Measurements from ENCODE around the gene GOLGA6L2.

The GOLGA6L2 gene

DNA sequence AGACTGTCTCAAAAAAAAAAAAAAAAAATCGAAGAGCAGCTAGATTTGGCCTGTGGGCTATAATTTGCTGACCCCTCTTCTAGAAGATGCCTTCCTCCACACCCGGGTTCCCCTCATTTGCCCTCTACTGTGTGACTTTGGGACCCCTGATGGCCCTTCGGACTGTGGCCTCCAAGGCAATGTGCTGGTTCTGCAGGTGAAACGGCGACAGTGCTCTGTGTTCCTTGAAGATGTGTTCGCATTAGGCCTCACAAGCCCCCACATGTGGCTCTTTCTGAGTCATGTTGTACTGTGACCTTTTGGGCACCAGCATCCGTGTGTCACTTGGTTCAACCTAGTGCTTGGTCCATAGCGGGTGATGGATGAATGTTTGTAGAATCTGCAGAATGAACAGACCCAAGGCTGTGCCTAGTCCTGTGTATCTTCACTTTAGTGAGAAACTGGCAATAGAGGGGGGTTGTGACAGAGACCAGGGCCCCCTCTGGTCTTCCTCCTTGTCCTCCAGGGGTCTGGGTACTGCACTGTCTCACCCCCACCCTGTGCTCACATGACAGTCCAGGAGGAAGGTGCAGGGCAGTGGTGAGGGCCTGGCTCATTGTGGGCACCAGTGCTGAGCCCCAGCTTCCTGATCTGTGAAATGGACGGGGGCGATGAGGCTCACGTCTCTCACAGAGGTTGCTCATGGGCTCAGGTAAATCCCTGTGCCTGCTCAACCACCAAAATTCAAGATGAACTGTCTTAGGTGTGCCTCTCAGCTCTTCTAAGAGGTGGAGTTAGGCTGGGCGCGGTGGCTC is 22.7 kb downstream of the GOLGA6L2 start:
- no peak for TF ChIP-seq EZH2 (IDR thresholded peaks at IDR 0.05; ENCODE audit: borderline replicate concordance, low read depth, low read length, severe bottlenecking)
- TF ChIP-seq, protein P1, sequence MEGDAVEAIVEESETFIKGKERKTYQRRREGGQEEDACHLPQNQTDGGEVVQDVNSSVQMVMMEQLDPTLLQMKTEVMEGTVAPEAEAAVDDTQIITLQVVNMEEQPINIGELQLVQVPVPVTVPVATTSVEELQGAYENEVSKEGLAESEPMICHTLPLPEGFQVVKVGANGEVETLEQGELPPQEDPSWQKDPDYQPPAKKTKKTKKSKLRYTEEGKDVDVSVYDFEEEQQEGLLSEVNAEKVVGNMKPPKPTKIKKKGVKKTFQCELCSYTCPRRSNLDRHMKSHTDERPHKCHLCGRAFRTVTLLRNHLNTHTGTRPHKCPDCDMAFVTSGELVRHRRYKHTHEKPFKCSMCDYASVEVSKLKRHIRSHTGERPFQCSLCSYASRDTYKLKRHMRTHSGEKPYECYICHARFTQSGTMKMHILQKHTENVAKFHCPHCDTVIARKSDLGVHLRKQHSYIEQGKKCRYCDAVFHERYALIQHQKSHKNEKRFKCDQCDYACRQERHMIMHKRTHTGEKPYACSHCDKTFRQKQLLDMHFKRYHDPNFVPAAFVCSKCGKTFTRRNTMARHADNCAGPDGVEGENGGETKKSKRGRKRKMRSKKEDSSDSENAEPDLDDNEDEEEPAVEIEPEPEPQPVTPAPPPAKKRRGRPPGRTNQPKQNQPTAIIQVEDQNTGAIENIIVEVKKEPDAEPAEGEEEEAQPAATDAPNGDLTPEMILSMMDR (IDR thresholded peaks at IDR 0.05; ENCODE audit: borderline replicate concordance, extremely low read depth, low read length, poor library complexity, severe bottlenecking), result no peak

DNA sequence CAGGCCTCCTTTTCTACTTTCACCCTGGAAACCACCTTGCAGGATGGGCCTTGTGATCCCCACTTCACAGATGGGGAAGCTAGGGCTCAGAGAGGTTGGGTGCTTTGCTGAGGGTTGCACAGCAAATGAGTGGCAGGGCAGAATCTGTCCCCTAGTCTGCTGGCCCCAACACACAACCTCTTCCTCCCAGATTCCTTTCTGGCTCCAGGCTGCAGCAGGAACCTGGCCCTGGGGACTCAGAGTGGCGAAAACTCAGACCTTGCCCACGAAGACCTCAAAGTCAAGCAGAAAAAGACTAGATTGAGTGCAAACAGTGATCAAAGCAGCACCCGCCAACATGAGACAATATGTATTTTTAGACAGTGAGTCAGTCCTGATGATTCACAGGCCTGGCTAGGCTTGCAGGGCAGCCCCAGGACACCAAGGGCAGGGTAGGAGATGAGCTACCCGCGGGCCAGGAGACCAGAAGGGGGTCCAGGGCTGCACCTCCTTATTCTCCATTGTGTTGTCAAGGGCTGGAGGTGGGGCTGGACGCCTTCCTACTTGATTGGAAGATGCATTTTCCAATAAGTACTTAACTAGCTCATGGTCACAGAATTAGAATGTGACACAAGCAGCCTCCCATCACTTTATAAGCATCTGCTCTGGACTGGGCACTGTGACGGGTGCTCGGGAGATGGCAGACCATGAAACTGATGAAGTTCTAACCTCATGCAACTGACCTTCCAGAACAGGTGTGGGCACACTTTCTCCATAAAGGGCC is 23.9 kb downstream of the GOLGA6L2 start:
- ATAC-seq (ENCODE audit: insufficient read depth, low read depth), result no peak
- H3K27me3 ChIP-seq (ENCODE audit: insufficient read depth, low read length, poor library complexity), result no peaks in the 10 kb centered on the region
- H3K4me1 ChIP-seq (ENCODE audit: insufficient read depth, low read length), result 0 out of 2 replicates have a peak, but pooled peaks cover 3% of the 10 kb centered on the region
- no peak overlapping the region for H3K4me2 ChIP-seq (ENCODE audit: insufficient read depth, low read length)
- H3K4me3 ChIP-seq (ENCODE audit: low read depth in 1 of 2, low read length in 2 of 2), result no peak overlapping the region
- H3K79me2 ChIP-seq (ENCODE audit: insufficient read depth, low read length), result no peaks in the 10 kb centered on the region
- H3K36me3 ChIP-seq (ENCODE audit: insufficient read depth, low read length), result no peaks in the 10 kb centered on the region
- no peaks in the 10 kb centered on the region for H3K9me3 ChIP-seq (ENCODE audit: insufficient read depth, low read length, severe bottlenecking)
- H4K20me1 ChIP-seq (ENCODE audit: insufficient read depth, low read length), result no peaks in the 10 kb centered on the region
- no peak overlapping the region for H2AFZ ChIP-seq (ENCODE audit: low read depth, low read length)
- DNase-seq, result no peak
- no peak overlapping the region for H3K27ac ChIP-seq (ENCODE audit: low read length)
- no peak overlapping the region for H3K9ac ChIP-seq (ENCODE audit: low read depth, low read length)
- TF ChIP-seq EZH2 (IDR thresholded peaks at IDR 0.05; ENCODE audit: borderline replicate concordance, low read depth, low read length, severe bottlenecking), result no peak
- TF ChIP-seq, protein P1 (IDR thresholded peaks at IDR 0.05; ENCODE audit: borderline replicate concordance, extremely low read depth, low read length, poor library complexity, severe bottlenecking), result no peak

More for the DNA sequence above, 22.7 kb downstream of the GOLGA6L2 start:
- ATAC-seq (ENCODE audit: insufficient read depth, low read depth) (no peak), DNase-seq (no peak)
- no peaks in the 10 kb centered on the region for H3K79me2 ChIP-seq (ENCODE audit: insufficient read depth, low read length)
- no peak overlapping the region for H3K27ac ChIP-seq (ENCODE audit: low read length)
- no peaks in the 10 kb centered on the region for H4K20me1 ChIP-seq (ENCODE audit: insufficient read depth, low read length)
- H3K27me3 ChIP-seq (ENCODE audit: insufficient read depth, low read length, poor library complexity), result no peaks in the 10 kb centered on the region
- H3K9me3 ChIP-seq (ENCODE audit: insufficient read depth, low read length, severe bottlenecking), result no peaks in the 10 kb centered on the region
- H3K4me1 ChIP-seq (ENCODE audit: insufficient read depth, low read length), result 0 out of 2 replicates have a peak, but pooled peaks cover 3% of the 10 kb centered on the region
- H3K4me3 ChIP-seq (ENCODE audit: low read depth in 1 of 2, low read length in 2 of 2), result no peak overlapping the region
- H3K9ac ChIP-seq (ENCODE audit: low read depth, low read length), result no peak overlapping the region
- H2AFZ ChIP-seq (ENCODE audit: low read depth, low read length), result no peak overlapping the region
- H3K4me2 ChIP-seq (ENCODE audit: insufficient read depth, low read length), result no peak overlapping the region
- H3K36me3 ChIP-seq (ENCODE audit: insufficient read depth, low read length), result no peaks in the 10 kb centered on the region

DNA sequence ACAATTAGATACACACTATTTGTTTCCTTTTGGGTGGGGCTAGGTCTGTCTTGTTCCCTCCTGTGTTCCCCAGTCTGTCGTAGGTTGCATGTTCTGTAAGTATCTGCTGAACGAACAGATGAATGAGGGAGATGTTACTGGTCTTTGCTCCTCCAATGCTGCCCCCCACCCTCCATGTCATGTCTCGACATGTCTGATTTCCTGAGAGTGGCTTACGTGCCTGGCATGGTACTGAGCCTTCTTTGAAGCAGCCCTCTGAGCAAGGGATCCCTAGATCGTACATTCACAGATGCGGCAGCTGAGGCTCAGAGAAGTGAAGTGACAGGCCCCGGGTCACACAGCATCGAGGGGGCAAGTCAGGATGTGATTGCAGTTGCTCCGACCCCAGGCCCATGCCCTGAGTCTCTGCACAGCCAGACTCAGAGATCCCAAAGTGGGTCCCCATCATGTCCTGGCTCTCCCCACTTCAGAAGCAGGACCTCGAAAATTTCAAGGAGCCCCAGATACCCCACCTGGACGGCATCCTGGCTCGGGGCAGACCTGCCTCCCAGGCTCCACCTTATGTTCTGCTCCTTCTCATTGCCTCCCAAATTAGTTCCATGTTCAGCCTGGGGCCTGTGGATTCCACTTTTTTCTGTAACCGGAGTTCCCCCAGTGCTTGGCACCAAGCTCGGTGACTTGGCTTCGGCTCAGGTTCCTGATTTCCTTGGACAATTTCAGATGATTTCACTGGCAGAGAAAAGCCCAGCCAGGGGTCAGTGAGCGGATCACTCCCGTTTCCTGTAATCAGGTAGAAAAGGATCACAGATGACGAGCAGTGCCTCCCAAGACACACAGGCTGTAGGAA is 24.7 kb downstream of the GOLGA6L2 start:
- Histone ChIP-seq H3K36me3 (ENCODE audit: insufficient read depth, low read length) (no peaks in the 10 kb centered on the region), H3K4me1 (ENCODE audit: insufficient read depth, low read length) (0 out of 2 replicates have a peak, but pooled peaks cover 3% of the 10 kb centered on the region), H3K4me3 (ENCODE audit: low read depth in 1 of 2, low read length in 2 of 2) (no peak overlapping the region), H4K20me1 (ENCODE audit: insufficient read depth, low read length) (no peaks in the 10 kb centered on the region), H3K9me3 (ENCODE audit: insufficient read depth, low read length, severe bottlenecking) (no peaks in the 10 kb centered on the region), H3K9ac (ENCODE audit: low read depth, low read length) (no peak overlapping the region), H2AFZ (ENCODE audit: low read depth, low read length) (no peak overlapping the region), H3K27me3 (ENCODE audit: insufficient read depth, low read length, poor library complexity) (no peaks in the 10 kb centered on the region), H3K4me2 (ENCODE audit: insufficient read depth, low read length) (no peak overlapping the region), H3K27ac (ENCODE audit: low read length) (no peak overlapping the region), H3K79me2 (ENCODE audit: insufficient read depth, low read length) (no peaks in the 10 kb centered on the region)
- TF ChIP-seq, protein P1 (IDR thresholded peaks at IDR 0.05; ENCODE audit: borderline replicate concordance, extremely low read depth, low read length, poor library complexity, severe bottlenecking), result no peak
- TF ChIP-seq EZH2 (IDR thresholded peaks at IDR 0.05; ENCODE audit: borderline replicate concordance, low read depth, low read length, severe bottlenecking), result no peak
- DNase-seq, result no peak
- no peak for ATAC-seq (ENCODE audit: insufficient read depth, low read depth)

All from DND-41 (cell line).